Activated CD8-positive, alpha-beta memory T cell treated with anti-CD3 and anti-CD28 coated beads, Interleukin-2, amount 50 U/mL, for 4 hours (primary cell): ENCODE measurements around the gene MDGA2.

Experiments
- DNase-seq: peaks from one replicate; pipeline ENCODE4 v3.0.0-alpha.2; 2020

MDGA2 gene

DNA sequence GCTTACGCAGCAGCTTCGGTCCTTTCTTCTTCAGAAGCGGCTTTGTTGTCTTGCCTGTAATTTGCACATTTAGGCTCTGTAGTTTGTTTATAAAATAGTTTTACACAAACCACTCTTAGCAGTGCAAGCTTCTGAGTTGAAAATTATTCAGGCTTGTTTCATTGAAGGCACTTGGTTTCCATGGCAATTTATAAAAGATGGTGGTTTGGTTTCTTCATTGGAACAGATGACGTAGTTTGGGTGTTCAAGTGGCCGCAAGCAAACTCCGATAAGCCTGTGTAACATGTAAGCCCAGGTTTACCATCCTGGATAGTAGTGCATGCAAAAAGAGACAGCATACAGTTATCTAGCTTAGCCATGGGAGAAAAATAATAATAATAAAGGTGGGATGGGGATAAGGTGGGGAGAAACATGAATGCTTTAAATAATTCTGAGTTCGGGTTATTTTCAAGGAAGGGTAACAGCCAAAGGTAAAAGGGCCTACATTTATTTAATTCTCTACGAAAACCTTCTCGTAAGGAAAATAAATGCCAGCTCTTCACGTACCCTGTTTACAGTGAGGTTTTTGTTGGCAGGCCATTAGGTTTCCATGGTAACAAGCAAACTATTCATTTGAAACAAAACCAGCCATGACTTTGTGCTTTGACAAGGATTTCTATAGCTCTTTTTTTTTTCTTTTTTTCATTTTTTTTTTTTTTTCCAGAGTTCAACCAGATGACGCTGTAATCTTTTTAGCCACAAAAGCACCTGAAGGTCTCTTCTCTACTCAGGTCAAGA lies 834.3 kb downstream of the MDGA2 start:
- no peak for DNase-seq

DNA sequence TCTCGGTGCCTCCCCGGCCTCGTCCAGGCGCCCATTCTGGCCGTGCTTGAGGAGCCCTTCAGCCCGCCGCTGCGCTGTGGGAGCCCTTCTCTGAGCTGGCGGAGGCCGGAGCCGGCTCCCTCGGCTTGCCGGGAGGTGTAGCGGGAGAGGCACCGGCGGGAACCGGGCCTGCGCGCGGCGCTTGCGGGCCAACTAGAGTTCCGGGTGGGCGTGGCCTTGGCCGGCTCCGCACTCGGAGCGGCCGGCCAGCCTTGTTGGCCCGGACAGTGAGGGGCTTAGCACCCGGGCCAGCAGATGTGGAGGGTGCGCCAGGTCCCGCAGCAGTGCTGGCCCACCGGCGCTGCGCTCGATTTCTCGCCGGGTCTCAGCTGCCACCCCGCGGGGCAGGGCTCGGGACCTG lies 855.1 kb downstream of the MDGA2 start:
- no peak for DNase-seq

DNA sequence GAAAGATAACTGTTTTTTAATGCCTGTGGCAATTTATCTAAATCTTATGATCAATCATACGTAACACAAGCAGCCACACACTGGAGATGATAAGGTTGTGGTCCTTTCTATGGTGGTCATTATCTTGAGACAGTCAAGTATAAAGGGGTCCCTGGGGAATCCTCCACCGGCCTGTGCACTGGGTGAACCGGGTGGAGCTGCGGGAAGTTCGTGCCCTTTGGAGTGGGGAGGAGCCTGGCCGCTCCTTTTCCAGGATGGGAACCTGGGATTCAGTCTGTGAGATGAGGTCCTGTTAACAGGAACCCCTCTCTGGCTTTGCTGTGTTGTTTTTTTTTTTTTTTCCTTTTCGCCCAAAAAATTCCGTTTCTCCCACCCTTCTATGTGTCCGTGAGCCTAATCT lies 856.3 kb downstream of the MDGA2 start:
- DNase-seq = no peak

DNA sequence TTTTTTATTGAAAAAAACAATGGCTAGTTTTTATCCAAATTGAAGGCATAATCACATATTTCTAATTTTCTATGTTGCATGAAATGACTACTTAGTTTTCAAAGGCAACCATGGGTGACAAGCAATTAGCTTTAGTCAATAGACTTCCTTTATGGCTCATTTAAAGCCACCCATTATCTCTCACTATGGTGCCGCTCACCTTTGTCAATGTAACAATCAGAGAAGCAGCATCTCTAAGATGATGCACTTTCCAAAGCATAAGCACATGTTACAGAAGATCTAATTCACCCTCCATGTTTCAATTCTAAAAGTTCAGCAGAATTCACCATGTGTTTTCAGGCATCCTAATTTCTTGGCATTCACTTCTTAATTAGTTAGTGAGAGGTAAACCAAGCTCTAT lies 857.3 kb downstream of the MDGA2 start:
- DNase-seq = no peak

DNA sequence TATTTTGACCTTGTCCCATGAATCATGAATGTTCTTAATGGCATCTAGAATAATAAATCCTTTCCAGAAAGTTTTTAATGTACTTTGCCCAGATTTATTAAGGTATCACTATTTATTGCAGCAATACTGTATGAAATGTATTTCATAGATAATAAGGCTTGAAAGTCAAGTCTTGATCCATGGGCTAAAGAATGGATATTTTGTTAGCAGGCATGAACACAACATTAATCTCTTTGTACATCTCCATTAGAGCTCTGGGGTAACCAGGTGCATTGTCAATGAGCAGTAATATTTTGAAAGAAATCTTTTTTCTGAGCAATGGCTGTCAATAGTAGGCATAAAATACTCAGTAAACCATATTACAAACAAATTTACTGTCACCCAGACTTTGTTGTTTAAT lies 882.3 kb downstream of the MDGA2 start:
- DNase-seq = no peak
